ENCODE measurements around the gene RIN1. TPM values are rescaled to one million over a fixed set of nuclear protein-coding genes. Genes with fewer than 3 reads are reported as not detected.
A peak's percentile ranks its signal among the peaks of the same experiment; 100 is the strongest.
"Not testable (repeated sequence)": the region's sequence is repeated elsewhere in the genome, so short reads cannot be mapped to it uniquely, and the experiment has no call there.

Gene RIN1
- total and polyA plus RNA-seq, 3 experiments from 2014 or later, result 1.5 to 2.3 (median 1.7) TPM

- Mint-ChIP-seq H3K9me3 (no peaks in the 10 kb centered on the region), H3K27ac (no peak overlapping the region), H3K4me1 (peaks cover 0 to 2% (median 0%) of the 10 kb centered on the region in 3 donors), H3K27me3 (no peaks in the 10 kb centered on the region), H3K4me3 (no peak overlapping the region), H3K36me3 (peaks cover 0 to 3% (median 0%) of the 10 kb centered on the region in 3 donors)
- CTCF ChIA-PET, result interaction anchor here (1.0 to 4.7 kb wide), 9 partner anchors 8 to 53 kb away, joined by 3 to 15 read pairs (median 5); partner anchors contain the start of gene BRMS1
- H3K9me3 ChIP-seq (ENCODE audit: low read length), result no peaks in the 10 kb centered on the region
- H3K27ac ChIP-seq (ENCODE audit: low read depth, low read length), result no peak overlapping the region
- no peaks in the 10 kb centered on the region for H3K36me3 ChIP-seq (ENCODE audit: insufficient read depth, low read length)
- no peak overlapping the region for H3K4me3 ChIP-seq (ENCODE audit: low read length)
- POLR2A ChIA-PET, result no interaction called here
- DNase-seq, result peak; percentile 36 to 71 (median 55)
- no peaks in the 10 kb centered on the region for H3K4me1 ChIP-seq (ENCODE audit: insufficient read depth, low read length)
- no peaks in the 10 kb centered on the region for H3K27me3 ChIP-seq (ENCODE audit: insufficient read depth, low read length, poor library complexity, severe bottlenecking)
Observed at GRCh38 chr11:66363805-66364535, 27.7 kb upstream of the RIN1 start.

- Histone ChIP-seq H3K27ac (ENCODE audit: low read depth, low read length) (no peak overlapping the region), H3K27me3 (ENCODE audit: insufficient read depth, low read length, poor library complexity, severe bottlenecking) (no peaks in the 10 kb centered on the region), H3K4me3 (ENCODE audit: low read length) (no peak overlapping the region), H3K9me3 (ENCODE audit: low read length) (no peaks in the 10 kb centered on the region), H3K4me1 (ENCODE audit: insufficient read depth, low read length) (no peaks in the 10 kb centered on the region), H3K36me3 (ENCODE audit: insufficient read depth, low read length) (no peaks in the 10 kb centered on the region)
- H3K9me3 Mint-ChIP-seq, result no peaks in the 10 kb centered on the region
- H3K36me3 Mint-ChIP-seq, result peaks cover 0 to 6% (median 2%) of the 10 kb centered on the region in 3 donors
- H3K4me1 Mint-ChIP-seq, result peaks cover 0 to 2% (median 0%) of the 10 kb centered on the region in 3 donors
- CTCF ChIA-PET, result interaction anchor here (0.9 to 4.7 kb wide), 8 partner anchors 9 to 52 kb away, joined by 3 to 15 read pairs (median 6); partner anchors contain the start of gene BRMS1
- H3K27me3 Mint-ChIP-seq, result no peaks in the 10 kb centered on the region
- DNase-seq, result no peak
- POLR2A ChIA-PET, result no interaction called here
- no peak overlapping the region for H3K4me3 Mint-ChIP-seq
- no peak overlapping the region for H3K27ac Mint-ChIP-seq
Observed at GRCh38 chr11:66363187-66363601, 27.0 kb upstream of the RIN1 start.

- CTCF ChIA-PET, result interaction anchor here (0.9 to 4.7 kb wide), 7 partner anchors 9 to 26 kb away, joined by 3 to 15 read pairs (median 8); partner anchors contain the start of gene BRMS1
- no peak for DNase-seq
- no peaks in the 10 kb centered on the region for H3K9me3 ChIP-seq (ENCODE audit: low read length)
- POLR2A ChIA-PET, result no interaction called here
- no peaks in the 10 kb centered on the region for H3K9me3 Mint-ChIP-seq
- H3K4me1 Mint-ChIP-seq, result no peaks in the 10 kb centered on the region
- no peaks in the 10 kb centered on the region for H3K4me1 ChIP-seq (ENCODE audit: insufficient read depth, low read length)
- H3K27me3 ChIP-seq (ENCODE audit: insufficient read depth, low read length, poor library complexity, severe bottlenecking), result no peaks in the 10 kb centered on the region
- no peaks in the 10 kb centered on the region for H3K36me3 ChIP-seq (ENCODE audit: insufficient read depth, low read length)
- peaks cover 0 to 6% (median 2%) of the 10 kb centered on the region in 3 donors for H3K36me3 Mint-ChIP-seq
- H3K4me3 ChIP-seq (ENCODE audit: low read length), result no peak overlapping the region
- H3K27ac Mint-ChIP-seq, result no peak overlapping the region
- no peak overlapping the region for H3K27ac ChIP-seq (ENCODE audit: low read depth, low read length)
- H3K4me3 Mint-ChIP-seq, result no peak overlapping the region
- H3K27me3 Mint-ChIP-seq, result no peaks in the 10 kb centered on the region
Observed at GRCh38 chr11:66362481-66363147, 26.4 kb upstream of the RIN1 start.

- H3K27me3 ChIP-seq (ENCODE audit: insufficient read depth, low read length, poor library complexity, severe bottlenecking), result no peaks in the 10 kb centered on the region
- POLR2A ChIA-PET, result no interaction called here
- H3K4me3 ChIP-seq (ENCODE audit: low read length), result no peak overlapping the region
- no peak overlapping the region for H3K4me3 Mint-ChIP-seq
- no peaks in the 10 kb centered on the region for H3K9me3 ChIP-seq (ENCODE audit: low read length)
- H3K4me1 Mint-ChIP-seq, result no peaks in the 10 kb centered on the region
- CTCF ChIA-PET, result interaction anchor here (0.8 to 1.5 kb wide), 3 partner anchors 13 to 49 kb away, joined by 3 to 4 read pairs (median 3); no protein-coding TSS in a partner anchor
- no peak for DNase-seq
- no peaks in the 10 kb centered on the region for H3K4me1 ChIP-seq (ENCODE audit: insufficient read depth, low read length)
- no peaks in the 10 kb centered on the region for H3K9me3 Mint-ChIP-seq
- no peaks in the 10 kb centered on the region for H3K27me3 Mint-ChIP-seq
- no peaks in the 10 kb centered on the region for H3K36me3 ChIP-seq (ENCODE audit: insufficient read depth, low read length)
- H3K27ac Mint-ChIP-seq, result no peak overlapping the region
- H3K27ac ChIP-seq (ENCODE audit: low read depth, low read length), result no peak overlapping the region
- H3K36me3 Mint-ChIP-seq, result peaks cover 0 to 6% (median 2%) of the 10 kb centered on the region in 3 donors
Observed at GRCh38 chr11:66361502-66361941, 25.3 kb upstream of the RIN1 start.

- no peak overlapping the region for H3K27ac Mint-ChIP-seq
- no peak for DNase-seq
- Histone ChIP-seq H3K4me3 (ENCODE audit: low read length) (no peak overlapping the region), H3K27me3 (ENCODE audit: insufficient read depth, low read length, poor library complexity, severe bottlenecking) (no peaks in the 10 kb centered on the region), H3K4me1 (ENCODE audit: insufficient read depth, low read length) (no peaks in the 10 kb centered on the region), H3K36me3 (ENCODE audit: insufficient read depth, low read length) (no peaks in the 10 kb centered on the region), H3K27ac (ENCODE audit: low read depth, low read length) (no peak overlapping the region), H3K9me3 (ENCODE audit: low read length) (no peaks in the 10 kb centered on the region)
- ChIA-PET POLR2A (interaction anchor here (0.6 kb wide), 1 partner anchor 358 kb away, joined by 3 read pairs; the partner anchor contains the start of gene BANF1), CTCF (interaction anchor here (0.8 to 1.5 kb wide), 2 partner anchors 12 to 16 kb away, joined by 3 read pairs; partner anchors contain the start of gene BRMS1)
- no peaks in the 10 kb centered on the region for H3K9me3 Mint-ChIP-seq
- no peaks in the 10 kb centered on the region for H3K27me3 Mint-ChIP-seq
- H3K36me3 Mint-ChIP-seq, result peaks cover 0 to 8% (median 2%) of the 10 kb centered on the region in 3 donors
- no peak overlapping the region for H3K4me3 Mint-ChIP-seq
- H3K4me1 Mint-ChIP-seq, result no peaks in the 10 kb centered on the region
Observed at GRCh38 chr11:66360406-66361073, 24.3 kb upstream of the RIN1 start.

- H3K27me3 Mint-ChIP-seq, result no peaks in the 10 kb centered on the region
- H3K36me3 ChIP-seq (ENCODE audit: insufficient read depth, low read length), result no peaks in the 10 kb centered on the region
- no peak for DNase-seq
- H3K4me1 ChIP-seq (ENCODE audit: insufficient read depth, low read length), result no peaks in the 10 kb centered on the region
- H3K27ac Mint-ChIP-seq, result no peak overlapping the region
- peaks cover 0 to 11% (median 2%) of the 10 kb centered on the region in 3 donors for H3K36me3 Mint-ChIP-seq
- H3K4me3 Mint-ChIP-seq, result no peak overlapping the region
- ChIA-PET CTCF (no interaction called here), POLR2A (no interaction called here)
- no peaks in the 10 kb centered on the region for H3K9me3 ChIP-seq (ENCODE audit: low read length)
- no peaks in the 10 kb centered on the region for H3K4me1 Mint-ChIP-seq
- no peak overlapping the region for H3K27ac ChIP-seq (ENCODE audit: low read depth, low read length)
- H3K4me3 ChIP-seq (ENCODE audit: low read length), result no peak overlapping the region
- no peaks in the 10 kb centered on the region for H3K27me3 ChIP-seq (ENCODE audit: insufficient read depth, low read length, poor library complexity, severe bottlenecking)
- H3K9me3 Mint-ChIP-seq, result no peaks in the 10 kb centered on the region
Observed at GRCh38 chr11:66359662-66360087, 23.4 kb upstream of the RIN1 start.

GRCh38 chr11:66350560-66351235 is 14.5 kb upstream of the RIN1 start:
- DNase-seq, result peak in 1 of 5 donors; percentile 14
- not testable (repeated sequence) for H3K27ac ChIP-seq (ENCODE audit: low read depth, low read length); H3K27me3 Mint-ChIP-seq; H3K4me3 ChIP-seq (ENCODE audit: low read length); H3K9me3 ChIP-seq (ENCODE audit: low read length); H3K36me3 ChIP-seq (ENCODE audit: insufficient read depth, low read length); H3K9me3 Mint-ChIP-seq; H3K27me3 ChIP-seq (ENCODE audit: insufficient read depth, low read length, poor library complexity, severe bottlenecking)
- H3K27ac Mint-ChIP-seq, result peak overlapping the region in 1 of 8 donors; percentile 0
- H3K4me3 Mint-ChIP-seq, result peak overlapping the region in 1 of 7 donors; percentile 11
- peaks cover 10 to 26% (median 13%) of the 10 kb centered on the region in 3 donors for H3K4me1 Mint-ChIP-seq
- ChIA-PET CTCF (interaction anchor here (1.4 kb wide), 1 partner anchor 13 kb away, joined by 4 read pairs; no protein-coding TSS in a partner anchor), POLR2A (interaction anchor here (0.7 kb wide), 1 partner anchor 117 kb away, joined by 3 read pairs; no protein-coding TSS in a partner anchor)
- H3K36me3 Mint-ChIP-seq, result peaks cover 0 to 22% (median 5%) of the 10 kb centered on the region in 3 donors
- H3K4me1 ChIP-seq (ENCODE audit: insufficient read depth, low read length), result peaks cover 18% of the 10 kb centered on the region

Measured in CD8-positive, alpha-beta memory T cell (primary cell).